Loucy (cell line): ENCODE results near the gene TSHZ2.

Experiments used
- H2AFZ ChIP-seq: fragments of 200-600 bp; sonication (generic); 2 replicates; pipeline ENCODE4 v1.6.0; 2016; ENCODE audit warnings: antibody characterized with exemption, mild to moderate bottlenecking, low read length, moderate library complexity
- H3F3A ChIP-seq: fragments of 200-600 bp; 2 replicates; pipeline ENCODE4 v1.6.0; 2016; ENCODE audit warnings: antibody characterized with exemption, low read depth, mild to moderate bottlenecking
- H3K27me3 ChIP-seq: fragments of 200-600 bp; sonication (generic); 2 replicates; pipeline ENCODE4 v1.6.1; 2014; ENCODE audit warnings: low read length, mild to moderate bottlenecking; ENCODE audit not compliant: insufficient read depth, poor library complexity, severe bottlenecking
- H3K36me3 ChIP-seq: fragments of 200-600 bp; sonication (generic); 2 replicates; pipeline ENCODE4 v1.6.1; 2016; ENCODE audit warnings: low read length; ENCODE audit not compliant: insufficient read depth
- H3K4me1 ChIP-seq: fragments of 200-600 bp; sonication (generic); 2 replicates; pipeline ENCODE4 v1.5.1; 2014; ENCODE audit warnings: low read length, mild to moderate bottlenecking; ENCODE audit not compliant: insufficient read depth, poor library complexity, severe bottlenecking
- H3K4me2 ChIP-seq: fragments of 200-600 bp; sonication (generic); 2 replicates; pipeline ENCODE4 v1.6.0; 2014; ENCODE audit warnings: antibody characterized with exemption, low read length, low read depth, mild to moderate bottlenecking; ENCODE audit not compliant: poor library complexity, severe bottlenecking
- H3K4me3 ChIP-seq: fragments of 200-600 bp; sonication (generic); 2 replicates; pipeline ENCODE4 v1.5.1; 2014; ENCODE audit warnings: low read length, mild to moderate bottlenecking, mixed read lengths; ENCODE audit not compliant: poor library complexity, severe bottlenecking
- H3K79me2 ChIP-seq: fragments of 200-600 bp; sonication (generic); 2 replicates; pipeline ENCODE4 v1.6.1; 2014; ENCODE audit warnings: low read length; ENCODE audit not compliant: insufficient read depth
- H3K9ac ChIP-seq: fragments of 200-600 bp; sonication (generic); 2 replicates; pipeline ENCODE4 v1.6.0; 2014; ENCODE audit warnings: mild to moderate bottlenecking, low read depth, low read length, moderate library complexity; ENCODE audit not compliant: poor library complexity, severe bottlenecking
- H3K9me2 ChIP-seq: fragments of 200-600 bp; sonication (generic); replicated peaks from 2 replicates; pipeline ENCODE4 v1.6.1; 2016; ENCODE audit warnings: low read depth, low read length, mixed read lengths
- H3K9me3 ChIP-seq: fragments of 200-600 bp; sonication (generic); 2 replicates; pipeline ENCODE4 v1.6.1; 2014; ENCODE audit warnings: mild to moderate bottlenecking, antibody characterized with exemption, low read length, low read depth; ENCODE audit not compliant: insufficient read depth
- H4K20me1 ChIP-seq: fragments of 200-600 bp; sonication (generic); 2 replicates; pipeline ENCODE4 v1.6.0; 2014; ENCODE audit warnings: antibody characterized with exemption, low read length, mild to moderate bottlenecking; ENCODE audit not compliant: insufficient read depth, poor library complexity, severe bottlenecking
- CTCF ChIP-seq: fragments of 200-600 bp; sonication (generic); conservative IDR thresholded peaks from 2 replicates; pipeline ENCODE4 v1.5.1; 2014; ENCODE audit warnings: mild to moderate bottlenecking, antibody characterized with exemption, low read length
- EZH2phosphoT487 ChIP-seq: fragments of 200-600 bp; IDR thresholded peaks from 2 replicates; pipeline ENCODE4 v1.6.1; 2018; ENCODE audit warnings: antibody characterized with exemption, mild to moderate bottlenecking, moderate library complexity, borderline replicate concordance

TSHZ2 gene

DNA sequence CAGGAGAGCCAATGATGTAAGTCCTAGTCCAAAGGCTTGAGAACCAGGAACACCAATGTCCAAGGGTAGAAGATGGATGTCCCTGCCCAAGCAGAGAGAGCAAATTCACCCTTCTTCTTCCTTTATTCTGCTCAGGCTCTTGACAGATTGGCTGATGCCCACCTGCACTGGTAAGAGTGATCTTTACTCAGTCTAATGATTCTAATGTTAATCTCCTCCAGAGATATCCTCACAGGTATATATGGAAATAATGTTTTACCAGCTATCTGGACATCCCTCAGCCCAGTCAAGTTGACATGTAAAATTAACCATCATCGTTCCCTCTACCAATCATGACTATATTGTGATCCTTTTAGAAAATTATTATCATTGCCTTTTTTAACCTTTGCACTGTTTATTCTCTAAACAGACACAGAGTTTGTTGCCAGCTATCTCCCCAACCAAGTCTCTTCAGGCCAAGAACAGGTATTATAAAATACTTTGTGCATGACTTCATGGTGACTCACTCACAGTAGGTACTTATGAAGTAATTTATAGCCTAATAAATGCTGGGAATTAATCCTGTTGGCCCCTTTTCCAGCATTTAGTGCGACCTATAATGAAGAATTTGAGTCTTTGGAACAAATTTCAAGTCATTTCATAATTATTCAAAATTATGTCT, 26.2 kb upstream of the TSHZ2 start:
- no peaks in the 10 kb centered on the region for H3K9me3 ChIP-seq

GRCh38 chr20:52948491-52948890, 23.7 kb upstream of the TSHZ2 start:
- Histone ChIP-seq H3K27me3 (no peaks in the 10 kb centered on the region), H3F3A (no peaks in the 10 kb centered on the region), H3K79me2 (no peaks in the 10 kb centered on the region), H3K4me3 (no peak overlapping the region), H3K9ac (no peak overlapping the region), H2AFZ (no peak overlapping the region), H3K4me1 (no peaks in the 10 kb centered on the region), H3K9me3 (no peaks in the 10 kb centered on the region), H3K9me2 (no peaks in the 10 kb centered on the region), H3K36me3 (no peaks in the 10 kb centered on the region), H3K4me2 (no peak overlapping the region), H4K20me1 (no peaks in the 10 kb centered on the region)
- TF ChIP-seq CTCF = no peak
- TF ChIP-seq EZH2phosphoT487 = no peak

More for the DNA sequence above, 26.2 kb upstream of the TSHZ2 start:
- H3K27me3 ChIP-seq = no peaks in the 10 kb centered on the region
- no peaks in the 10 kb centered on the region for H4K20me1 ChIP-seq
- no peaks in the 10 kb centered on the region for H3K4me1 ChIP-seq
- no peaks in the 10 kb centered on the region for H3K36me3 ChIP-seq
- no peak overlapping the region for H3K4me3 ChIP-seq
- no peak for TF ChIP-seq EZH2phosphoT487
- TF ChIP-seq CTCF = no peak
- no peak overlapping the region for H3K9ac ChIP-seq
- H3F3A ChIP-seq = no peaks in the 10 kb centered on the region
- H3K4me2 ChIP-seq = no peak overlapping the region
- no peak overlapping the region for H2AFZ ChIP-seq
- no peaks in the 10 kb centered on the region; the same call in 1 of the 2 replicates for H3K9me2 ChIP-seq
- no peaks in the 10 kb centered on the region for H3K79me2 ChIP-seq

- no peaks in the 10 kb centered on the region for H4K20me1 ChIP-seq
- no peaks in the 10 kb centered on the region for H3K79me2 ChIP-seq
- no peak overlapping the region for H3K9ac ChIP-seq
- TF ChIP-seq EZH2phosphoT487 = no peak
- no peak for TF ChIP-seq CTCF
- H3K4me3 ChIP-seq = no peak overlapping the region
- no peaks in the 10 kb centered on the region for H3K36me3 ChIP-seq
- H3F3A ChIP-seq = no peaks in the 10 kb centered on the region
- H3K27me3 ChIP-seq = no peaks in the 10 kb centered on the region
- no peak overlapping the region for H2AFZ ChIP-seq
- H3K4me2 ChIP-seq = no peak overlapping the region
- H3K9me3 ChIP-seq = no peaks in the 10 kb centered on the region
- H3K9me2 ChIP-seq = no peaks in the 10 kb centered on the region
- no peaks in the 10 kb centered on the region for H3K4me1 ChIP-seq
Measured at GRCh38 chr20:52953020-52953419, 19.1 kb upstream of the TSHZ2 start.
